SU-DHL-6 (cell line): ENCODE data around the gene MIPEP.

ENCODE experiments used
- H2AFZ ChIP-seq: fragments of 200-600 bp; sonication (generic); 2 replicates; pipeline ENCODE4 v1.6.1; 2014; ENCODE audit warnings: low read depth, mild to moderate bottlenecking, moderate library complexity, mixed read lengths, antibody characterized with exemption, low read length; ENCODE audit not compliant: severe bottlenecking
- H3F3A ChIP-seq: fragments of 200-600 bp; shearing (Covaris generic); 2 replicates; pipeline ENCODE4 v1.6.0; 2016; ENCODE audit warnings: antibody characterized with exemption, mild to moderate bottlenecking; ENCODE audit not compliant: insufficient read depth
- H3K27ac ChIP-seq: fragments of 200-600 bp; sonication (generic); 2 replicates; pipeline ENCODE4 v1.5.1; 2016; ENCODE audit warnings: low read depth, mild to moderate bottlenecking, low read length, moderate library complexity, mixed read lengths
- H3K27me3 ChIP-seq: fragments of 200-600 bp; sonication (generic), shearing (Covaris generic); 2 replicates; pipeline ENCODE4 v1.6.0; 2014; ENCODE audit warnings: mild to moderate bottlenecking, low read length
- H3K36me3 ChIP-seq: fragments of 200-600 bp; sonication (generic); 2 replicates; pipeline ENCODE4 v1.6.1; 2014; ENCODE audit warnings: mild to moderate bottlenecking, low read length, mixed read lengths
- H3K4me2 ChIP-seq: fragments of 300-600, 200-600 bp; shearing (Covaris generic), sonication (generic); 2 replicates; pipeline ENCODE4 v1.6.0; 2014; ENCODE audit warnings: low read length, low read depth, mild to moderate bottlenecking; ENCODE audit not compliant: poor library complexity, severe bottlenecking
- H3K4me3 ChIP-seq: fragments of 200-600 bp; sonication (generic); 2 replicates; pipeline ENCODE4 v1.5.1; 2014; ENCODE audit warnings: antibody characterized with exemption, low read length, mild to moderate bottlenecking, mixed read lengths; ENCODE audit not compliant: insufficient read depth, poor library complexity, severe bottlenecking
- H3K79me2 ChIP-seq: fragments of 200-600 bp; sonication (generic); 2 replicates; pipeline ENCODE4 v1.6.1; 2014; ENCODE audit warnings: mild to moderate bottlenecking, low read length, moderate library complexity; ENCODE audit not compliant: insufficient read depth
- H3K9ac ChIP-seq: fragments of 200-600 bp; sonication (generic); 2 replicates; pipeline ENCODE4 v1.7.0; 2014; ENCODE audit warnings: mild to moderate bottlenecking, low read length
- H3K9me2 ChIP-seq: fragments of 200-600 bp; sonication (generic); replicated peaks from 2 replicates; pipeline ENCODE4 v1.6.1; 2014; ENCODE audit warnings: low read length; ENCODE audit not compliant: insufficient read depth
- H3K9me3 ChIP-seq: fragments of 200-600 bp; sonication (generic); 2 replicates; pipeline ENCODE4 v1.6.1; 2014; ENCODE audit warnings: low read length, mixed read lengths; ENCODE audit not compliant: insufficient read depth
- H4K20me1 ChIP-seq: fragments of 200-600 bp; sonication (generic); 2 replicates; pipeline ENCODE4 v1.6.1; 2014; ENCODE audit warnings: low read depth, mild to moderate bottlenecking, antibody characterized with exemption, low read length, moderate library complexity, mixed read lengths
- EZH2phosphoT487 ChIP-seq: fragments of 200-600 bp; sonication (generic), shearing (Covaris generic); conservative IDR thresholded peaks from 2 replicates; pipeline ENCODE4 v1.6.1; 2018; ENCODE audit warnings: mild to moderate bottlenecking, antibody characterized with exemption, low read length, moderate library complexity, mixed read lengths
- TF ChIP-seq, protein P1 (sequence below): fragments of 200-600 bp; sonication (generic); IDR thresholded peaks from one replicate; pipeline ENCODE4 v1.5.1; 2017; ENCODE audit warnings: antibody characterized with exemption, mild to moderate bottlenecking, low read length, moderate library complexity; ENCODE audit not compliant: insufficient read depth, poor library complexity, severe bottlenecking

The MIPEP gene

DNA sequence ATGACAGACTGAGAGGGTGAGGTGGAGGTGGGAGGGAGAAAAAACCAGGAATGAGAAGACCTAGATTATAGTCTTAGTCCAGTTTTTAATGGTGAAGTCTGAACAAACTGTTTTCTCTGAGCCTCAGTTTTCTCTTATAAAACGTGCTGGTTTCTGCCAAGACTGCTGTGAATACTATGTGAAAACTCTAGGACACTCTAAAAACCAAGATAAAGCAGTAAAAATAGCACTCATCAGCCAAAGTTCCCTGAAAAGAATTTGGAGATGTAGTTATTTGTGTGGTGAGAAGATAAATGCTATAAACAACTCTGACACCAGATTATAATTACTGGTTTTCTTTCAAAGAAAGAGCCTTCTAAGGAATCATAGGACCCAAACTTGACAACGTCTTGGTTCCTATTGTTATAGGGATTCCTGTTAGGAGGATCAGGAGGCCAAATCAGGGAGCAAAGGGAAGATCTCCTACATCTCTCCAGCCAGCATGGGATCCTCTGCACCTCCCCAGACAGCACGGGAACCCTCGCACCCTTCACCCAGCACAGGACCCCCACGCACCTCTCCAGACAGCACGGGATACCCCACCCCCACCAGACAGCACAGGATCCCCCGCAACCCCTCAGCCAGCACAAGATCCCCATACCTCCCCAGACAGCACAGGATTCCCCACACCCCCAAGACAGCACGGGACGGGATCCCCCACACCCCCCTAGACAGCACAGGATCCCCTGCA lies 130.2 kb downstream of the MIPEP start:
- H2AFZ ChIP-seq, result no peak overlapping the region
- H3K9me2 ChIP-seq, result no peaks in the 10 kb centered on the region
- H3K79me2 ChIP-seq, result no peaks in the 10 kb centered on the region
- TF ChIP-seq, protein P1, sequence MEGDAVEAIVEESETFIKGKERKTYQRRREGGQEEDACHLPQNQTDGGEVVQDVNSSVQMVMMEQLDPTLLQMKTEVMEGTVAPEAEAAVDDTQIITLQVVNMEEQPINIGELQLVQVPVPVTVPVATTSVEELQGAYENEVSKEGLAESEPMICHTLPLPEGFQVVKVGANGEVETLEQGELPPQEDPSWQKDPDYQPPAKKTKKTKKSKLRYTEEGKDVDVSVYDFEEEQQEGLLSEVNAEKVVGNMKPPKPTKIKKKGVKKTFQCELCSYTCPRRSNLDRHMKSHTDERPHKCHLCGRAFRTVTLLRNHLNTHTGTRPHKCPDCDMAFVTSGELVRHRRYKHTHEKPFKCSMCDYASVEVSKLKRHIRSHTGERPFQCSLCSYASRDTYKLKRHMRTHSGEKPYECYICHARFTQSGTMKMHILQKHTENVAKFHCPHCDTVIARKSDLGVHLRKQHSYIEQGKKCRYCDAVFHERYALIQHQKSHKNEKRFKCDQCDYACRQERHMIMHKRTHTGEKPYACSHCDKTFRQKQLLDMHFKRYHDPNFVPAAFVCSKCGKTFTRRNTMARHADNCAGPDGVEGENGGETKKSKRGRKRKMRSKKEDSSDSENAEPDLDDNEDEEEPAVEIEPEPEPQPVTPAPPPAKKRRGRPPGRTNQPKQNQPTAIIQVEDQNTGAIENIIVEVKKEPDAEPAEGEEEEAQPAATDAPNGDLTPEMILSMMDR, result no peak
- TF ChIP-seq EZH2phosphoT487, result no peak
- no peak overlapping the region for H3K4me2 ChIP-seq
- H3K36me3 ChIP-seq, result no peaks in the 10 kb centered on the region
- no peak overlapping the region for H3K27ac ChIP-seq
- H3K9me3 ChIP-seq, result no peaks in the 10 kb centered on the region
- no peaks in the 10 kb centered on the region for H3K27me3 ChIP-seq
- H3K4me3 ChIP-seq, result no peak overlapping the region
- H4K20me1 ChIP-seq, result no peaks in the 10 kb centered on the region
- H3F3A ChIP-seq, result no peaks in the 10 kb centered on the region
- H3K9ac ChIP-seq, result no peak overlapping the region

DNA sequence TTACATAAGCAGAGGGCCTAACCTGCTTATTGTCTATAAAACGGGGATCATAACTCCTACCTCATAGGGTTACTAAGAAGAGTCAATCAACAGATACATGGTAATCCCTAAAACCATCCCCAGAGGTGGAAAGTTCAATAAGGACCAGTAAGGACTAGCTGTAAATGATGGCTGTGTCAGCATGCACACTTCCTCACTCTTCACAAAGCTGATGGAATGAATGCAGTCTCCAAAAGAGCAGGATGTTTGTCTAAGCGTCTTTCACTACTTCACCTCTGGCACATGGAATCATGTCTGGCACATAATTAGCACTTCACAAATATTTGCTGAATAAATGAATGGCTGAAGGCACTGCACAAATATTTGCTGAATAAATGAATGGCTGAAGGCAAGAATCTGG lies 134.2 kb downstream of the MIPEP start:
- TF ChIP-seq EZH2phosphoT487, result no peak
- TF ChIP-seq, protein P1, result no peak
- Histone ChIP-seq H3K9ac (no peak overlapping the region), H3K27me3 (no peaks in the 10 kb centered on the region), H3K4me2 (no peak overlapping the region), H3K9me2 (no peaks in the 10 kb centered on the region), H3K4me3 (no peak overlapping the region), H4K20me1 (no peaks in the 10 kb centered on the region), H3K27ac (no peak overlapping the region), H2AFZ (no peak overlapping the region), H3K79me2 (no peaks in the 10 kb centered on the region), H3K36me3 (no peaks in the 10 kb centered on the region), H3F3A (no peaks in the 10 kb centered on the region), H3K9me3 (no peaks in the 10 kb centered on the region)

DNA sequence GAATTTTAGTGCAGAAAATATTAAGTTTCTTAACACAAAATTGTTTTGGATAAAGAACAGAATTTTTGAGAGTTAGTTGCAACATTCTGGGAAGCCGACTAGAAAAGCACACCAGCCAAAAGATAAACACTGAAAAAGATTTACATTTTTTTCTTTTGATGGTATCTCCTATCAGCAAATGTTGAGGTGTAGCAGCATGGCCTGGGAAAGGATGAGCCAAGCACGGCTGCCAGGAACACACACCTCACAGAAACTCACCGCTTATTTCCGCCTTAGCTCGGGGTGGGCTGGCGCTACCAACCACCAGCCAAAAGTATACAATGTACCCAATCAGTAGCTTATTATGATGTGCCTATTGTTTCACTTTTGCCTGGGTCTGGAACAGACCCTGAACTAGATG lies 134.7 kb downstream of the MIPEP start:
- no peaks in the 10 kb centered on the region for H3K79me2 ChIP-seq
- no peaks in the 10 kb centered on the region for H3F3A ChIP-seq
- TF ChIP-seq, protein P1, result no peak
- no peak for TF ChIP-seq EZH2phosphoT487
- H3K9me3 ChIP-seq, result no peaks in the 10 kb centered on the region
- no peak overlapping the region for H3K4me3 ChIP-seq
- H3K36me3 ChIP-seq, result no peaks in the 10 kb centered on the region
- H2AFZ ChIP-seq, result no peak overlapping the region
- no peaks in the 10 kb centered on the region for H4K20me1 ChIP-seq
- no peak overlapping the region for H3K4me2 ChIP-seq
- no peak overlapping the region for H3K9ac ChIP-seq
- H3K27ac ChIP-seq, result no peak overlapping the region
- no peaks in the 10 kb centered on the region for H3K27me3 ChIP-seq
- H3K9me2 ChIP-seq, result no peaks in the 10 kb centered on the region
